GM21528 (cell line): ENCODE data around the gene SLC25A45.
"Not testable (repeated sequence)": the region's sequence is repeated elsewhere in the genome, so short reads cannot be mapped to it uniquely, and the experiment has no call there.

Experiments used
- ATAC-seq: cut with Tn5 transposase; IDR thresholded peaks from one replicate; pipeline ENCODE4 v1.9.1; 2021; ENCODE audit warnings: mild to moderate bottlenecking, moderate library complexity; ENCODE audit not compliant: unreplicated experiment, low FRiP score

Gene SLC25A45

DNA sequence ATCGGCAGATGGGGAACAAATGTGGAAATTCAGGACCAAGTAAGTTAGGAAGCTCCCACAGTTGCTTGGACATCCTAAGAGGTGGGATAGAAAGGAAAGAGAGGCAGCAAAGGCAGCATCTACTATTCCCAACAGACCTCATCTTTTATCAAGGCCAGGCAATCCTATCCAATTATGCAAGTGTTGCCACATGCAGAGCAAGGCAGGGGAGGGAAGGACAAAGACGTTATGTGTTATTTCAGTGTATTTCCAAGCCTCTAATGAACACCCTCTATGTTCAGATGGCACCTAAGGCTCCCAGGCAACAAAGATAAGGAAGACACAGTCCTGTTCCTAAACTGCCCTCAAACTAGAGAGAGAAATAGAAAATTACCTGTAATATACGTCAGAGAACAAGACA, 18.7 kb downstream of the SLC25A45 start:
- ATAC-seq = no peak

DNA sequence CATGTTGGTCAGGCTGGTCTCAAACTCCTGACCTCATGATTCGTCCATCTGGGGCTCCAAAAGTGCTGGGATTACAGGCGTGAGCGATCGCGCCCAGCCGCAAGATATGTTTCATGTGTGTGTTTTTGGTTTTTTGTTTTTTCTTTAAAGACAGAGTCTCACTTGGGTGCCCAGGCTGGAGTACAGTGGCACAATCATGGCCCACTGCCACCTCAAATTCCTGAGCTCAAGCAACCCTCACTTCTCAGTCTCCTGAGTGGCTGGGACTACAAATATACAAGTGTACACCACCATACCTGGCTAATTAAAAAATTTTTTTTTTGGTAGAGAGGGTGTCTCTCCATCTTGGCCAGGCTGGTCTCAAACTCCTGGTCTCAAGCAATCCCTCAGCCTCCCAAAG, 19.5 kb downstream of the SLC25A45 start:
- ATAC-seq = no peak

DNA sequence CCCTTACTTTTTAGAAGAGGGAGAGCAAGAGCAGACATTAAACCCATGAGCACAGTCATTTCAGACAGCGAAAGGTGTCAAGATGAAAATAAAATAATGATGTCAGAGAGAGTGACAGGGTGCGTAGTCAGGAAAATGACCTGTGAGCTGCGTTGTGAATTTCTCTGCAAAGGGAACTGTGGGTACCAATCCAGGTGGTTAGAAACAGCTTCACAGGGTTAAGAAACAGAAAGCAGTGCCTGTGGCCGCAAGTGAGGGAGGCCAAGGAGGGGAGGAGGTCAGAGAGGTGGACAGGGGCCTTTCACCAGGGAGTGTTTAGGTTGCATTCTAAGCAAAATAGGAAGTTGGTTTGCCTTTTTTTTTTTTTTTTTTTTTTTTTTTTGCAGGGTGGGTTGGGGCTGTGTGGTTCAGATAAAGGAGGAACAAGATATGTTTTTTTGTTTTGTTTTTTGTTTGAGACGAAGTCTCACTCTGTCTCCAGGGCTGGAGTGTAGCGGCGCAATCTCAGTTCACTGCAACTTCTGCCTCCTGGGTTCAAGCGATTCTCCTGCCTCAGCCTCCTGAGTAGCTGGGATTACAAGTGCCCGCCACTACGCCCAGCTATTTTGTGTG, 20.0 kb downstream of the SLC25A45 start:
- ATAC-seq = peak; percentile 42

DNA sequence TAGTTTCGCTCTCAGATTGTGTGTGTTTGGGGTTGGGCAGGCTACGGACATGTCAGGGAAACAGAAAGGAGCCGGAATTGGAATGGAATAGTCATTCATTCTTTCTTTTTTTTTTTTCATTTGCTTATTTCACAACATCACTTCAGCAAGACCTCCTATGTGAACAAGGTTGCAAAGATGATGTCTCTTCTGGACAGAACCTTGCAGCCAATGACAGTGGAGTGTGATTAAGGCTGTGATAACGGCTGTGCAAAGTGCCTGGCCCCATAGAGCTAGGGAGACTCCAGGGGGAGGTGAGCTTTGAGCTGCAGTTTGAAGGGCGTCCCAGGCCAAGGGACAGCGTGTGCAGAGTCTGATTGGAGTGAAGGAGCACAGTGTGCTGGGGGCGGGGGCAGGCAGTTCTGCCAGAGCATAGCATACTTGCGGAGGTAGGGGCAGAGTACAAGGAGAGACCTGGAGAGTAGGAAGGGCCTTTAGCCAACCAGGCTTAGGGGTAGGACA, 24.5 kb downstream of the SLC25A45 start:
- no peak for ATAC-seq

DNA sequence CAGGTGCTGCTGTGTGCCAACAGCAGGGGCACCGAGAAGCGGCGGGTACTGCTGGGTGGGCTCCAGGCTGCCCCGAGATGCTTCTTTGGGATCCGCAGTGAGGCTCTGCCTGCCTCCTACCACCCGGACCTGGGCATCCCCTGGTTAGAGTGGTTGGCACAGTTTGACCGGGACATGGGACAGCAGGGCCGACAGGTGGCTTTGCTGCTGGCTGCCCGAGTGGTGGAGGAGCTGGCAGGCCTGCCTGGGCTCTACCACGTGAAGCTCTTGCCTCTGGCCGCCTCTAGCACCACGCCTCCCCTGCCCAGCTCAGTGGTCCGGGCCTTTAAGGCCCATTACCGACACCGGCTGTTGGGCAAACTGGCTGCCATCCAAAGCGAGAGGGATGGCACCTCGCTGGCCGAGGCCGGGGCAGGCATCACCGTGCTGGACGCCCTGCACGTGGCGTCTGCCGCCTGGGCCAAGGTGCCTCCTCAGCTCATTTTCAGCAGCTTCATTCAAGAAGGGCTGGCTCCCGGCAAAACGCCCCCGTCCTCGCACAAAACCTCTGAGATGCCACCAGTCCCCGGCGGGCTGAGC, 26.0 kb downstream of the SLC25A45 start:
- ATAC-seq = no peak

DNA sequence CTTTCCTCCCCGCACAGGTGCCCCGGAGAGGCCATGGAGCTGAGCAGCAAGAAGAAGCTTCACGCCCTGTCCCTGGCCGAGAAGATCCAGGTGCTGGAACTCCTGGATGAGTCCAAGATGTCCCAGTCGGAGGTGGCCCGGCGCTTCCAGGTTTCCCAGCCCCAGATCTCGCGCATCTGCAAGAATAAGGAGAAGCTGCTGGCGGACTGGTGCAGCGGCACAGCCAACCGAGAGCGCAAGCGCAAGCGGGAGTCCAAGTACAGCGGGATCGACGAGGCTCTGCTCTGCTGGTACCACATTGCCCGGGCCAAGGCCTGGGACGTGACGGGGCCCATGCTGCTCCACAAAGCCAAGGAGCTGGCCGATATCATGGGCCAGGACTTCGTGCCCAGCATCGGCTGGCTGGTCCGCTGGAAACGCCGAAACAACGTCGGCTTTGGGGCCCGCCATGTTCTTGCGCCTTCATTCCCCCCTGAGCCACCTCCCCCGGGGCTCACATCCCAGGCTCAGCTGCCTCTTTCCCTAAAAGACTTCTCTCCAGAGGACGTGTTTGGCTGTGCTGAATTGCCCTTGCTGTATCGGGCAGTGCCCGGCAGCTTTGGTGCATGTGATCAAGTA, 26.6 kb downstream of the SLC25A45 start:
- ATAC-seq = no peak

DNA sequence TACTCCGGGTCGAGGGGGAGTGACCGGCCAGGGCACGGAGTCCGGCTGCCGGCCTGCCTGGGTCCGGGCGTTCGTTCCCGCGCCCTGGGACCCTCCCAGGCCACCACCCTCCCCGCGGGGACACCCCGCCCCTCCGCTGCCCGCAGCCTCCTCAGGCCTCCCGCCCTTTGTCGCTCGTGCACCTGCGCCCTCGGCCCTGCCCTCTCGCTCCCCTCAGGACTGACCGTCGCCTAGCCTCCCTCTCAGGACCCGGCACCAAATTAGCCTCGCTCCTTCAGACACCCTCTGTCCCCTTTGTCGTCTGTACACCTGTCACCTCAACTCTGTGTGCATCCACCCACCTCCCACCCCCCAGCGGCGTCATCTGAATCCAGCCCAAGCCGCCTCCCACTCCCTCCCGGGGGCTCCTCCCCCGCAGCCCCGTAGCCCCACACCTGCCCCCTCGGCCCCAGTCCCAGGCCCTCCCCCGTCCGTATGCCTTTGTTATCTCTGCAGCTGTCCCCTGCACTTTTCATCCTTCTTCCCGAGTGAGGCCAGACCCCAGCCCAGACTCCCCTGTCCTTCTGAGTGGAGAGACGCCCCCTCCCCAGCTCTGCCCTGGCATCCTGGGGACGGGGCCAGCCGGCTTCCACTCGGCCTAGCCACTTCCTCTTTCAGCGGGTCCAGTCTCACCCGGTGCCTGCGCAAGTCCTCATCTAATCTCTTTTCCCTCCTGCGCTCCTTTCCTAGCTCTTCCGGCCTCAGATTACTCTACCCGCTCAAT, 27.3 kb downstream of the SLC25A45 start:
- peak; percentile 30 for ATAC-seq

DNA sequence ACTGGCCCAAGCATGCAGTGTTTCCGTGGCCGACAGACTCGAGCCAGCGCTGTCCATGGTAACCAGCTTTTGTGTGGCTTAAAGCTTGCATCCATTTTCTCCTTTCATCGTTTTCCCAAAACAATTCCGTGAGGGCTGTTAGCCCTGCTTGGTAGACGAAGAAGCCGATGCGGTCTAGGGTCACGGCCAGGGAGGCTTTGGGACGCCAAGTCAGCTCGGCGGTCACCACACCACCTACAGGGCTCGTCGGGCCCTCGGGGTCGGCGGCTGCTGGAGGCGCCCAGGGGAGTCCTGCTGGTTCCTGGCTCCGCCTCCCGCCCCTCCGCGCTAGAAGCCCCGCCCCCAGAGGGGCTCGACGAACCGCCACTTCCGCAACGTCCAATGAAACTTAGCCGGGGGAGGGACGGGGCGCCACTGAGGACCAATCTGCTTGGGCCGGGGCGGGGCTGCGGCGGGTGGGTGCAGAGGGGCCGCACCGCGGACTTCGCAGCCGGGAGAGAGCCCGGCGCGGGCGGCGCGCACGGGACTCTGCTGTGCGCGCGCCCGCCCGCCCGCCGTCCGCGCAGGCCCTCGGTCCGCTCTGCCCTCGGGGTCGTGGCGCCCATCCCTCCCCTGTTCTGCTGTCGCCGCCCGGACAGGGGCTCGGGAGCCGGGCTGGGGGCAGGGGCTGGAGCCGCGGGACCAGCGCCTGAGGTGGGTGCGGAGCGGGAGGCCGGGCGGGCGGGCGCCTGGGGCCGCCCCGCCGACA, 28.0 kb downstream of the SLC25A45 start, which contains the start of gene TIGD3:
TSS of gene TIGD3 (plus strand) at position 487 of the 748 bp plus-strand sequence. CDS start 1,058 bp downstream, outside the sequence.
- peak; percentile 62 for ATAC-seq

DNA sequence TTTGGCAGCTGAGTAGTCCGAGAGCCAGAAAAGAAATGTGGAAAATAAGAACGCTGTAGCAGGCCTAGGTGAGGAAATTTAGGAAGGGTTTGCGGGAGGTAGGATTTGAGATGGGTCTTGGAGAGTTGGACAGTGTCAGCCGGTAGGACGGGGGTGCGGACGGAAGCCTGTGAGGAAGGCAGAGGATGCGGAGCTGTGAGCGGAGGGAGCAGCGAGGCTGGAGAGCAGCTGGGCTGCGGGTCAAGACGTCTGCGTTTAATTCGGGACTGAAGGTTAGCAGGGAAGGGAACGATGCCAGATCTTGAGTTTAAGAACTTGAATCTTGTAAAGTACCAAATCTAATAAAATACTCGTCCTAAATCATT, 28.6 kb downstream of the SLC25A45 start:
- ATAC-seq = no peak

DNA sequence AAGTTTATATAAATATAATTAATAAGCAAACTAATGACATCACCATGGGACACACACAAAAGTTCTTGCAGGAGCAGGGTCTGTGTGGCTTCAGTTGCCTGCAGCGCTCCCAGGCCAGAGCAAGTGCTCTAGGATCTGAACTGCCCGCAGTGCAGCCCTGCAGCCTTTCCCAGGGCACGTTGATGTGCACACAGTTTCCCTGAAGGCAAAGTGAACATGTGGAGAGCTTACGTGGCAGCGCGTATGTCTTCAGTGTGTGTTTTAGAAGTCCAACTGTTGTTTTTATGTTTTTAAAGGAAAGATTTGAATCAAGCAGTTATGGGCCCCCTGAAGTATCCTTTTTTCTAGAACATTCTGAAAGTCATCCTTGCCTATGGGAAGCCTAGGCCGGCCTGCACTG, 29.1 kb downstream of the SLC25A45 start:
- no peak for ATAC-seq

DNA sequence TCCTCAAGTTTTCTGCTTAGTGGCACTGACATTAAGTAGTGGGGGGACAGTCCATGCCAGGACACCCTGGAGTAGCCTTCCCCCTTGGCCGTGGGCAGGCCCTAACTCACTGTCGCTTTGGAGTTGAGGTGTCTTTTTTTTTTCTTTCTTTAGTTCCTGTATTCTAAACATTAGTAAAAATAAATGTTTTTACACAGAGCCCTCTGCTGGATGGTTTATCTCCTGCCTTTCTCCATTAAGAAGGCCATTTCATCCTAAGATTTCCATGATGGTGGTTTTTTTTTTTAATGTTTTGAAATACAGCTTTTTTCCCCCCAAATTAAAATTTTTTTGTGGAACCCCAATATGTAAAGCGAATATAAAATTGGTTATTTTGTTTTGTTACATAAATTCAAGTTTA, 29.7 kb downstream of the SLC25A45 start:
- ATAC-seq = no peak

DNA sequence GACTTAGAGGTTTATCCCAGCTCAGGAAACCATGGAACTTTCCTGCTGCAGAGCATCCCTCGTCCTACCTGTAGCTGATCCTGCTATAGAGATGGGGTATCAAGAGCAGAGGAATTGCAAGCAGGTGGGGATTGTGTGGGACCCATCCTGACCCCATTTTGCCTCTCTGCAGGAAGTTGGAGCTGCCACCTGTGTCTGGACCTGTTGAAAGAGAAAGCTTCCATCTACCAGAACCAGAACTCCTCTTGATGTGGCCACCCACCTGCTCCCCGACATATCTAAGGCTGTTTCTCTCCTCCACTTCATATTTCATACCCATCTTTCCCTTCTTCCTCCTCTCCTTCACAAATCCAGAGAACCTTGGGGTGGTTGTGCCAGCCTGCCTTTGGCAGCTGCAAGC, 30.9 kb downstream of the SLC25A45 start:
- ATAC-seq = no peak

DNA sequence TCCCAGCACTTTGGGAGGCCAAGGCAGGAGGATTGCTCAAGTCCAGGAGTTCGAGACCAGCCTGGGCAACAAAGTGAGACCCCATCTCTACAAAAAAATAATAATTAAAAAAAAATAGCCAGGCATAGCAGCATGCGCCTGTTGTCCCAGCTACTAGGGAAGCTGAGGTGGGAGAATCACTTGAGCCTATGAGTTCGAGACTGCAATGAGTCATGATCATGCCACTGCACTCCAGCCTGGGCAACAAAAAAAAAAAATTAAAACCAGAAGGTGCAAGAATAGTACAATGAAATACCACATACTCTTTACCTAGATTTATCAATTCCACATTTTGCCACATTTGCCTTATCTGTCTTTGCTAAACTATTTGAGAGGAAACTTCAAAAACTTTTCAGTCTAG, 40.6 kb downstream of the SLC25A45 start:
- ATAC-seq = no peak

DNA sequence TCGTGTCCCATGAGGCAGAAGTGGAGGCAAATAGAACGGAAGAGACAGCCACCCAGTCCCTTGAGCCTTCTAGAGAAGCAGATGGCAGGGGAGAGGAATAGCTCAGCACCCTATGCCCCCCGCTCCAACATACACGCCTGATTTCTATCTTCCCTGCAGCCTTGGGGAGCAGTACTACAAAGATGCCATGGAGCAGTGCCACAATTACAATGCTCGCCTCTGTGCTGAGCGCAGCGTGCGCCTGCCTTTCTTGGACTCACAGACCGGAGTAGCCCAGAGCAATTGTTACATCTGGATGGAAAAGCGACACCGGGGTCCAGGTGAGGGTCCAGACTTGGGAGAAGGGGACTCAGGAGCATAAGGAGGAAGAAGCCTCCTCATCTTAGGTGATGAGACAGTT, 42.2 kb downstream of the SLC25A45 start:
- ATAC-seq = no peak

DNA sequence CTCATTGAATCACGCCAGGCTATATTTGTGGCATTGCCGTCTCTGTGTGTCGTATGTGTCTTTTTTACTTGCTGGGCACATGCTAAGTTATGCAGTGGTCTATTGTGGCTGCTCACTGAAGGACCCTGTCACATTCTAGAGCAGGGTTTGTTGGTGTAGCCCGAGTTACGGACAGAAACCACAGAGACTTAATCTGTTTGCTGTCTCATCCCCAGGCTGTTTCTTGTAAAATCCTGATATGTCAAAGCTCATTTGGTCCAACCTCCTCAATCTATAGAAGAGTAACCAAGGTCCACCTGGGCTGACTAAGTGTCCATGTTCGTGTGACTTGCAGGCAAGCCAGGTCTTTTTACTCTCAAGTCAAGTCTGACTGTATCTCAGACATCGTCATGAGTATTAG, 43.8 kb downstream of the SLC25A45 start:
- ATAC-seq = no peak

DNA sequence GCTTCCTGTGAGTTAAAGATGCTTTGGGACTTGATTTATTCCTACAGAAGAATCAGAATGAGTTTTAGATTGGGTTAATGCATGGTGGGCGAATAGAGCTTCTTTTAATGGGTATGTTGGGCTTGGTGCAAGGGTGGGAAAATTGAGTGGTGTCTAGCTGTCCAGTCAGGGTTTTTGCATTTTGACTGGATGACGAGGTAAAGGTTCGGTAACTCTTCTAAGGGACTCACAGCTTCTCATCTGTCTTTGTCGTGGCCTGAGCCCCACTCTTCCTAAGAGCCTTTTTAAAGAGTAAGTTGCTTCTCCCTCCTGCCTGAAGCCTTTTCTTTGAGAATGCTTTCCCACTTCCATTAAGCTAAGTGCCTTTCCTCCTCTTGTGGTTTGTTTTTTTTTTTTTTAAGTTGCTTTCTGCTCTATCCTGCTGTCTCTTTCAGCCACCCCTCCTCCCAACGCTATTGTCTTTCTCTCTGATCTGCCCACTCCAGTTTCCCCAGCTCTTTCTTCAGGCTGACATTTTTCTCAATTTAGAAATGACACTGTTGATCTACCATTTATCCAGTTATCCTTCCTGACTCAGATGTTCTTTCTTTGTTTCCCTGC, 47.6 kb downstream of the SLC25A45 start:
- no peak for ATAC-seq

DNA sequence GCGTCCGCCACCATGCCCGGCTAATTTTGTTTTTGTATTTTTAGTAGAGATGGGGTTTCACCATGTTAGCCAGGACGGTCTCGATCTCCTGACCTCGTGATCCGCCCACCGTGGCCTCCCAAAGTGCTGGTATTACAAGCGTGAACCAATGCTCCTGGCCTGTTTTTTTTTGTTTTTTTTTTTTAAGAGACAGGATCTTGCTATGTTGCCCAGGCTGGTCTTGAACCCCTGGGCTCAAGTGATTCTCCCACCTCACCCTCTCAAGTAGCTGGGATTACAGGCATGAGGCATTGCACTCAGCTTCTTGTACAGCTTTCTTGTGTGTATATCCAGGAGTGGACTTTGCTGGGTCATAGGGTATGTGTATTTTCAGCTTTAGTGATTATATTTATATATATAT, 49.9 kb downstream of the SLC25A45 start:
- not testable (repeated sequence) for ATAC-seq

DNA sequence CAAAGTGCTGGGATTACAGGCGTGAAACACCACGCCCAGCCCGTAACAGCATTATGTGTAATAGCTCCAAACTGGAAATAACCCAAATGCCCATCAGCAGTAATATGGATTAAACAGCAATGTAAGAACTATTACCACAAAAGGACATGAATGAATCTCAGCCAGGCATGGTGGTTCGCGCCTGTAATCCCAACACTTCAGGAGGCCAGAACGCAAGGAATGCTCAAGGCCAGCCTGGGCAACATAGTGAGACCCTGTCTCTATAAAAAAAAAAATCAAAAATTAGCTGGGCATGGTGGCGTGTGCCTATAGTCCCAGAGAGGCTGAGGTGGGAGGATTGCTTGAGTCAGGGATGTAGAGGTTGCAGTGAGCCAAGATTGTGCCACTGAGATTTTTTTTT, 51.9 kb downstream of the SLC25A45 start:
- no peak for ATAC-seq

DNA sequence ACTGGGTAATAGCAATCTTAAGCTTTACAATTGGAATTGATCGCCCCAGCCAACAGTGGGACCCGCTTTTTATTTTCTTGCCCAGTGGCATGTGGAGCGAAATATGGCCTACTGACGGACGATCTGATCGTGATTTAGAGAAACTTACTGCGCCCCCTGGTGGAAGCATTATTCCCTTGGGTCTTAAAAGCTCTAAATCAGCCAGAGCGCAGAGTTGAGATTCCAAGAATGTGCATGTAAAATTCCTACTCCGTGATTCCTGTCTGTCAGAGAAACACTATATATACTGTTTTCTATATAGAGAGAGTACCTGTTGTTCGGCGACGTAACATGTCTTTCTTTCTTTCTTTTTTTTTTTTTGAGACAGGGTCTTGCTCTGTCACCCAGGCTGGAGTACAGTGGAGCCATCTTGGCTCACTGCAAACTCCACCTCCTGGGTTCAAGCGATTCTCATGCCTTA, 52.5 kb downstream of the SLC25A45 start:
- ATAC-seq = no peak

DNA sequence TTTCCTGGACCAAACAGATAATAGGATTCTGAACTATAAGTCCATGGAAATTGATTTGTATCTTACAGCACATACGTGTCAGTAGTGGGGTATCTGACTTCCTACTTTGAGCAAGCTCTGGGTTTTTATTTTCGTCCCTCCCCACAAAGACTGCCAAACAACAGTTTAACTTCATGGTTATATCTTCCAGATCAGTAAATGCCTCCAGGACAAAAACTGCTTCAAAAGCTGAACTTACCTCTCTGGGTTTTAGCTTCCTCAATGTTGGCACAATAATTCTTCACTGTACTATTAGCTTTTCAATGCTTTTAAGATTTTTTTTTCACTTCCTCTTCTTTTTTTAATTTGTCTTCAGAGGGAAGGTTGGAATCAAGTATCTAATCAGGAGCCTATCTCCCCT, 53.0 kb downstream of the SLC25A45 start:
- ATAC-seq = no peak
